A549 (cell line): ENCODE measurements around the gene GGN.

ENCODE experiments used
- CTCF ChIP-seq: fragments of >200 bp; sonication (Bioruptor Twin); formaldehyde crosslinking; IDR thresholded peaks from 3 replicates; pipeline ENCODE4 v1.5.1; 2016
- EHMT2 ChIP-seq: fragments of 200-600 bp; sonication (generic); IDR thresholded peaks from 2 replicates; pipeline ENCODE4 v1.6.1; 2016; ENCODE audit warnings: antibody characterized with exemption, low read depth, mild to moderate bottlenecking, moderate library complexity
- EP300 ChIP-seq, 2 experiments: fragments of >200 bp; sonication (Bioruptor Twin); formaldehyde crosslinking; IDR thresholded peaks; 2 replicates in 1 of 2; 3 replicates in 1 of 2; pipeline ENCODE4 v1.6.1; 2016 to 2017
- FOXS1 ChIP-seq: fragments of 250-450 bp; sonication (Bioruptor Pico); IDR thresholded peaks from 2 replicates; pipeline ENCODE4 v1.5.0; 2020; ENCODE audit warnings: mild to moderate bottlenecking, moderate library complexity
- GATA3 ChIP-seq: IDR thresholded peaks from 2 replicates; pipeline ENCODE4 v1.6.1; 2012; ENCODE audit warnings: borderline replicate concordance
- JUN ChIP-seq, 2 experiments: fragments of >200 bp; sonication (Bioruptor Twin); formaldehyde crosslinking; IDR thresholded peaks; 2 replicates in 1 of 2; 3 replicates in 1 of 2; pipeline ENCODE4 v1.6.1; 2016 to 2017
- MYC ChIP-seq: IDR thresholded peaks from 2 replicates; pipeline ENCODE4 v1.6.1; 2012; ENCODE audit warnings: mild to moderate bottlenecking, inconsistent platforms, low read length, improper control_type of control experiment, borderline replicate concordance
- POLR2A ChIP-seq: IDR thresholded peaks from 2 replicates; pipeline ENCODE4 v1.6.1; 2012; ENCODE audit warnings: mild to moderate bottlenecking, low read length
- RAD21 ChIP-seq, 2 experiments: fragments of >200 bp in 1 of 2; sonication (Bioruptor Twin) in 1 of 2; formaldehyde crosslinking in 1 of 2; IDR thresholded peaks in 1 of 2; conservative IDR thresholded peaks in 1 of 2; 2 replicates in 1 of 2; 3 replicates in 1 of 2; pipeline ENCODE4 v1.6.1; 2012 to 2018; ENCODE audit warnings: inconsistent platforms in 1 of 2
- REST ChIP-seq: fragments of 200-600 bp; sonication (generic); IDR thresholded peaks from 2 replicates; pipeline ENCODE4 v1.6.1; 2016; ENCODE audit warnings: antibody characterized with exemption, mild to moderate bottlenecking, moderate library complexity
- ZC3H11A ChIP-seq: fragments of 450-650 bp; IDR thresholded peaks from 2 replicates; pipeline ENCODE4 v1.6.1; 2014; ENCODE audit warnings: antibody characterized with exemption, mild to moderate bottlenecking
- ZNF302 ChIP-seq: fragments of 250-450 bp; sonication (Bioruptor Pico); IDR thresholded peaks from 2 replicates; pipeline ENCODE4 v1.9.0; 2021; ENCODE audit warnings: inconsistent platforms, mild to moderate bottlenecking, moderate library complexity

DNA sequence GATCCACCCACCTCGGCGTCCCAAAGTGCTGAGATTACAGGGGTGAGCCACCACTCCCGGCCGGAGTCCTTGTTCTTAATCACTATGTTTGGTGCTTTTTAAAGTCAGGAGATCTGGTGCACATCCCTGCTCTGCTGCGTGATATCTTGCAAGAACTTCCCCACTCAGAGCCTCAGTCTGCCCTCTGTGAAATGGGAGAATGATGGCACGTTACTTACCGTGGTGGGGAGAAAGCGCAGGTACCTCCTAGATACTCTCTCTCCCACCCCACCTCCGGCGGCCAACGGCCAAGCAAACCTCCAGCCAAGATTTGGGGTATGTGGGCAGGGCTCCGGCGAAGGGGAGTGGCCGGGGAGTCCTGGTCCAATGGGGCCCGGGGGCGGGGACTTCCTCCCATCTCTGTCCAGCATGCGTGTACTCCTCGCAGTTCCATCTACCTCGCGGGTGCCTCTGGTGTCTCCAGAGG, 45.5 kb upstream of the GGN start, which contains the start of gene RYR1:
- no peak for TF ChIP-seq MYC
- TF ChIP-seq CTCF, result no peak
- no peak for TF ChIP-seq REST
- TF ChIP-seq FOXS1 (CRISPR knock-in tag), result no peak
- no peak for TF ChIP-seq ZNF302 (CRISPR knock-in tag)
- TF ChIP-seq JUN (IDR thresholded peaks at IDR 0.05), result no peak
- no peak for TF ChIP-seq GATA3
- no peak for TF ChIP-seq EP300 (IDR thresholded peaks at IDR 0.05)
- TF ChIP-seq POLR2A, result no peak
- no peak for TF ChIP-seq ZC3H11A
- no peak for TF ChIP-seq EHMT2
- TF ChIP-seq RAD21 (conservative IDR thresholded peaks at IDR 0.05 in 1 of 2, IDR thresholded peaks at IDR 0.05 in 1 of 2), result no peak
